BLaER1 (cell line): ENCODE measurements around the gene IRF2BPL.
A peak's percentile ranks its signal among the peaks of the same experiment; 100 is the strongest.

Source experiments
- H3K27ac ChIP-seq: shearing (Covaris generic); formaldehyde crosslinking; 2 replicates; pipeline ENCODE4 v1.8.1; 2022
- H3K27me3 ChIP-seq: shearing (Covaris generic); formaldehyde crosslinking; 2 replicates; pipeline ENCODE4 v1.8.1; 2022
- H3K36me3 ChIP-seq: shearing (Covaris generic); formaldehyde crosslinking; 2 replicates; pipeline ENCODE4 v1.8.1; 2022
- H3K4me1 ChIP-seq: shearing (Covaris generic); formaldehyde crosslinking; 2 replicates; pipeline ENCODE4 v1.8.1; 2022
- H3K4me2 ChIP-seq: shearing (Covaris generic); formaldehyde crosslinking; 2 replicates; pipeline ENCODE4 v1.8.1; 2022
- H3K4me3 ChIP-seq: shearing (Covaris generic); formaldehyde crosslinking; 2 replicates; pipeline ENCODE4 v1.8.1; 2022
- H3K9ac ChIP-seq: shearing (Covaris generic); formaldehyde crosslinking; 2 replicates; pipeline ENCODE4 v1.8.1; 2022
- H3K9me3 ChIP-seq: shearing (Covaris generic); formaldehyde crosslinking; 2 replicates; pipeline ENCODE4 v1.8.1; 2022
- H4K20me1 ChIP-seq: shearing (Covaris generic); formaldehyde crosslinking; 2 replicates; pipeline ENCODE4 v1.8.1; 2022
- Cebpa-rat ChIP-seq: shearing (Covaris generic); IDR thresholded peaks from 2 replicates; pipeline ENCODE4 v1.8.1; 2022

Gene IRF2BPL

GRCh38 chr14:77043177-77043983 lies 14.9 kb upstream of the IRF2BPL start:
- H4K20me1 ChIP-seq, result no peaks in the 10 kb centered on the region
- H3K36me3 ChIP-seq, result no peaks in the 10 kb centered on the region
- peak overlapping the region; percentile 76 for H3K9ac ChIP-seq
- peak overlapping the region; percentile 90 for H3K27ac ChIP-seq
- H3K4me1 ChIP-seq, result peaks cover 72% of the 10 kb centered on the region
- H3K9me3 ChIP-seq, result no peaks in the 10 kb centered on the region
- H3K4me2 ChIP-seq, result peak overlapping the region; percentile 93
- peak; percentile 87 for TF ChIP-seq Cebpa-rat
- no peaks in the 10 kb centered on the region for H3K27me3 ChIP-seq
- H3K4me3 ChIP-seq, result peak overlapping the region; percentile 38

- peak overlapping the region; percentile 90 for H3K27ac ChIP-seq
- H3K9ac ChIP-seq, result peak overlapping the region; percentile 76
- H3K36me3 ChIP-seq, result no peaks in the 10 kb centered on the region
- H3K4me2 ChIP-seq, result peak overlapping the region; percentile 93
- peaks cover 85% of the 10 kb centered on the region for H3K4me1 ChIP-seq
- H3K9me3 ChIP-seq, result no peaks in the 10 kb centered on the region
- no peaks in the 10 kb centered on the region for H3K27me3 ChIP-seq
- TF ChIP-seq Cebpa-rat, result no peak
- no peak overlapping the region for H3K4me3 ChIP-seq
- H4K20me1 ChIP-seq, result no peaks in the 10 kb centered on the region
Measured at GRCh38 chr14:77041881-77042545, 13.5 kb upstream of the IRF2BPL start.

GRCh38 chr14:77040741-77041653 lies 12.5 kb upstream of the IRF2BPL start:
- Histone ChIP-seq H3K4me3 (peak overlapping the region; percentile 54), H3K36me3 (no peaks in the 10 kb centered on the region), H3K27ac (peak overlapping the region; percentile 90), H3K9me3 (no peaks in the 10 kb centered on the region), H3K27me3 (no peaks in the 10 kb centered on the region), H3K9ac (peak overlapping the region; percentile 76), H4K20me1 (no peaks in the 10 kb centered on the region), H3K4me2 (peak overlapping the region; percentile 93), H3K4me1 (peaks cover 96% of the 10 kb centered on the region)
- no peak for TF ChIP-seq Cebpa-rat

- no peaks in the 10 kb centered on the region for H3K9me3 ChIP-seq
- no peaks in the 10 kb centered on the region for H4K20me1 ChIP-seq
- H3K27me3 ChIP-seq, result no peaks in the 10 kb centered on the region
- H3K4me2 ChIP-seq, result peak overlapping the region; percentile 97
- H3K9ac ChIP-seq, result peak overlapping the region; percentile 79
- H3K4me1 ChIP-seq, result peaks cover 96% of the 10 kb centered on the region
- peak overlapping the region; percentile 58 for H3K4me3 ChIP-seq
- peak; percentile 31; the same call in 1 of the 2 replicates for TF ChIP-seq Cebpa-rat
- H3K27ac ChIP-seq, result peak overlapping the region; percentile 90
- H3K36me3 ChIP-seq, result no peaks in the 10 kb centered on the region
Measured at GRCh38 chr14:77040059-77040740, 11.7 kb upstream of the IRF2BPL start.

DNA sequence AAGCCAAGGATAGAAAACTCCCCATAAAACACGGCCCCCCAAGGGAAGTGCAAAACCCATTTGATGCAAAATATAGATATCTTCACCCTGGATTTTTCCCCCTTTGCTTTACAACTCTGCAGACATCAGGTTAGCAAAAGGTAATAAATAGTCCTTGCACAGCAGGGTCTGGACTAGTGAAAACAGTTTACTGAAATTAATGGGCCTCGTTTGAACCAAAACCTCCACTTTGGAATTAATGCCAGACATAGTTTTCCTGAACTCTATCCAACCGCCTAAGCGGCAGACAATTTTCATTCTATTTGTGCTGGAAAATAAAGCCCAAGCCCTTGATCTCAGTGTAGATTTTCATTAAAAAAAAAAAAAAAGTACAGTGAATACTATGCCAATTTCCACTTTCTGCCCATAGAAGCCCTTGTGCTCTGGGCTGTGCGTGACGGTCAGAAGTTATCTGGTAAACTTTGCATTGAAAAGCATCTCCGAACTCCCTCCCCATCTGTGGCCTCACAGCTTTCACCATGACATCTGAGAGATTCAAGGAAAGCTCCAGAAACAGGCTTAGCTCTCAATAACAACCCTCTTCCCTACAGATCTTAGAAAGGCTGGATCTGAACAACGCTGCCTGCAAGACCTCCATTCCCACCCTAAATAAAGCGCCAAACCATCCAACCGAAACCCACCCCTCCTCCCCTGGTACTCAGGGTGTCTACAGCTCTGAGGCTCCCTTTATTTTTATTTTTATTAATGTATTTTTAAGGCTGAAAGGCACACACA lies 11.0 kb upstream of the IRF2BPL start:
- TF ChIP-seq Cebpa-rat, result no peak
- Histone ChIP-seq H3K4me1 (peaks cover 96% of the 10 kb centered on the region), H3K27me3 (no peaks in the 10 kb centered on the region), H3K9ac (peak overlapping the region; percentile 79), H3K9me3 (no peaks in the 10 kb centered on the region), H3K36me3 (no peaks in the 10 kb centered on the region), H3K4me3 (peak overlapping the region; percentile 58), H4K20me1 (no peaks in the 10 kb centered on the region), H3K4me2 (peak overlapping the region; percentile 97), H3K27ac (peak overlapping the region; percentile 86)

GRCh38 chr14:77037938-77038568 lies 9.5 kb upstream of the IRF2BPL start:
- Histone ChIP-seq H3K36me3 (no peaks in the 10 kb centered on the region), H3K9ac (peak overlapping the region; percentile 62), H3K4me2 (peak overlapping the region; percentile 97), H3K9me3 (no peaks in the 10 kb centered on the region), H3K4me3 (peak overlapping the region; percentile 48), H4K20me1 (no peaks in the 10 kb centered on the region), H3K4me1 (peaks cover 95% of the 10 kb centered on the region), H3K27me3 (no peaks in the 10 kb centered on the region), H3K27ac (peak overlapping the region; percentile 63)
- no peak for TF ChIP-seq Cebpa-rat

- H3K4me1 ChIP-seq, result peaks cover 95% of the 10 kb centered on the region
- H3K9ac ChIP-seq, result peak overlapping the region; percentile 62
- H3K9me3 ChIP-seq, result no peaks in the 10 kb centered on the region
- peak overlapping the region; percentile 63 for H3K27ac ChIP-seq
- H4K20me1 ChIP-seq, result no peaks in the 10 kb centered on the region
- peak overlapping the region; percentile 97 for H3K4me2 ChIP-seq
- TF ChIP-seq Cebpa-rat, result no peak
- H3K4me3 ChIP-seq, result peak overlapping the region; percentile 48
- H3K36me3 ChIP-seq, result no peaks in the 10 kb centered on the region
- no peaks in the 10 kb centered on the region for H3K27me3 ChIP-seq
Measured at GRCh38 chr14:77037215-77037937, 8.9 kb upstream of the IRF2BPL start.
